Chondrocyte (in vitro differentiated cells): Measurements from ENCODE around the gene GARIN5A. TPM values are rescaled to one million over a fixed set of nuclear protein-coding genes. Genes with fewer than 3 reads are reported as not detected.
A peak's percentile ranks its signal among the peaks of the same experiment; 100 is the strongest.

ENCODE experiments used
- DNase-seq: peaks from one replicate; pipeline ENCODE4 v3.0.0; 2021; ENCODE audit warnings: mixed read lengths, low spot score
- H3K27ac Mint-ChIP-seq: one replicate; pipeline ENCODE4 v1.8.0; 2021; ENCODE audit warnings: mild to moderate bottlenecking, moderate library complexity, mixed read lengths; ENCODE audit not compliant: unreplicated experiment
- H3K27me3 Mint-ChIP-seq: 2 replicates; pipeline ENCODE4 v1.8.0; 2021; ENCODE audit warnings: low read depth, mixed read lengths
- H3K36me3 Mint-ChIP-seq: 2 replicates; pipeline ENCODE4 v1.8.0; 2021; ENCODE audit warnings: low read depth, mixed read lengths
- H3K4me1 Mint-ChIP-seq: 2 replicates; pipeline ENCODE4 v1.8.0; 2021; ENCODE audit warnings: low read depth, mild to moderate bottlenecking, mixed read lengths
- H3K4me3 Mint-ChIP-seq: one replicate; pipeline ENCODE4 v1.8.0; 2021; ENCODE audit warnings: mild to moderate bottlenecking, moderate library complexity, mixed read lengths; ENCODE audit not compliant: unreplicated experiment
- H3K9me3 Mint-ChIP-seq: 2 replicates; pipeline ENCODE4 v1.8.0; 2021; ENCODE audit warnings: low read depth, mixed read lengths
- total RNA-seq: library from RNA; stranded (reverse); gene quantifications from 3 replicates; pipeline ENCODE4 v1.2.1, GENCODE V29; 2021
- TF ChIP-seq, protein P1 (sequence below): fragments of 200-600 bp; sonication (generic); IDR thresholded peaks from 2 replicates; pipeline ENCODE4 v1.5.0; 2021; ENCODE audit warnings: antibody characterized with exemption, mild to moderate bottlenecking, moderate library complexity

GARIN5A gene
- total RNA-seq, 1 donor from 2014 or later, result 1.9 TPM

DNA sequence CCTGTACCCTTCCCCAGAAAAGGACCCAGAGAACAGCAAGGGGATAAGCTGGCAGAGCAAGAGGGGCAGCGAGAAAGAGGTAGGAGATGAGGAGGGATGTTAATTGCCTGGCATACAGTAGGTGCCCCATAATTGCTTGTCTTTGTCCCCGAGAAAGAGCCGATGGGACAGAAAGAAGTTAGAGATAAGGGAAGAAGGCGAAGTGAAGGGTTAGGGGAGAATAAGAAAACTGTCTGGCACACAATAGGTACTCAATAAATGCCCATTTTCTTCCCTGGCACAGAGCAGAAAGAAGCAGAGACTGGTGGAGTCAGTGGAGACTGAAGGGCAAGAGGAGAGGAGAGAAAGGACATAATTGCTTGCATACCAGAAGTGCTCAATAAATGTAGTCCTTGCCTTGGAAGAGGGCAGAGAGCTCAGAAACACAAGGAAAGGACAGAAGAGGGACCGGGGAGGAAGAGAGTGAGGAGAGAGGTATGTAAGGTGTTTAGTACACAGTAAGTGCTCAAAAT, 18.4 kb upstream of the GARIN5A start:
- Mint-ChIP-seq H3K27me3 (peaks cover 38% of the 10 kb centered on the region), H3K9me3 (no peaks in the 10 kb centered on the region), H3K4me3 (no peak overlapping the region), H3K36me3 (peaks cover 5% of the 10 kb centered on the region), H3K27ac (no peak overlapping the region), H3K4me1 (peaks cover 9% of the 10 kb centered on the region)
- DNase-seq, result no peak
- TF ChIP-seq, protein P1, sequence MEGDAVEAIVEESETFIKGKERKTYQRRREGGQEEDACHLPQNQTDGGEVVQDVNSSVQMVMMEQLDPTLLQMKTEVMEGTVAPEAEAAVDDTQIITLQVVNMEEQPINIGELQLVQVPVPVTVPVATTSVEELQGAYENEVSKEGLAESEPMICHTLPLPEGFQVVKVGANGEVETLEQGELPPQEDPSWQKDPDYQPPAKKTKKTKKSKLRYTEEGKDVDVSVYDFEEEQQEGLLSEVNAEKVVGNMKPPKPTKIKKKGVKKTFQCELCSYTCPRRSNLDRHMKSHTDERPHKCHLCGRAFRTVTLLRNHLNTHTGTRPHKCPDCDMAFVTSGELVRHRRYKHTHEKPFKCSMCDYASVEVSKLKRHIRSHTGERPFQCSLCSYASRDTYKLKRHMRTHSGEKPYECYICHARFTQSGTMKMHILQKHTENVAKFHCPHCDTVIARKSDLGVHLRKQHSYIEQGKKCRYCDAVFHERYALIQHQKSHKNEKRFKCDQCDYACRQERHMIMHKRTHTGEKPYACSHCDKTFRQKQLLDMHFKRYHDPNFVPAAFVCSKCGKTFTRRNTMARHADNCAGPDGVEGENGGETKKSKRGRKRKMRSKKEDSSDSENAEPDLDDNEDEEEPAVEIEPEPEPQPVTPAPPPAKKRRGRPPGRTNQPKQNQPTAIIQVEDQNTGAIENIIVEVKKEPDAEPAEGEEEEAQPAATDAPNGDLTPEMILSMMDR, result no peak

DNA sequence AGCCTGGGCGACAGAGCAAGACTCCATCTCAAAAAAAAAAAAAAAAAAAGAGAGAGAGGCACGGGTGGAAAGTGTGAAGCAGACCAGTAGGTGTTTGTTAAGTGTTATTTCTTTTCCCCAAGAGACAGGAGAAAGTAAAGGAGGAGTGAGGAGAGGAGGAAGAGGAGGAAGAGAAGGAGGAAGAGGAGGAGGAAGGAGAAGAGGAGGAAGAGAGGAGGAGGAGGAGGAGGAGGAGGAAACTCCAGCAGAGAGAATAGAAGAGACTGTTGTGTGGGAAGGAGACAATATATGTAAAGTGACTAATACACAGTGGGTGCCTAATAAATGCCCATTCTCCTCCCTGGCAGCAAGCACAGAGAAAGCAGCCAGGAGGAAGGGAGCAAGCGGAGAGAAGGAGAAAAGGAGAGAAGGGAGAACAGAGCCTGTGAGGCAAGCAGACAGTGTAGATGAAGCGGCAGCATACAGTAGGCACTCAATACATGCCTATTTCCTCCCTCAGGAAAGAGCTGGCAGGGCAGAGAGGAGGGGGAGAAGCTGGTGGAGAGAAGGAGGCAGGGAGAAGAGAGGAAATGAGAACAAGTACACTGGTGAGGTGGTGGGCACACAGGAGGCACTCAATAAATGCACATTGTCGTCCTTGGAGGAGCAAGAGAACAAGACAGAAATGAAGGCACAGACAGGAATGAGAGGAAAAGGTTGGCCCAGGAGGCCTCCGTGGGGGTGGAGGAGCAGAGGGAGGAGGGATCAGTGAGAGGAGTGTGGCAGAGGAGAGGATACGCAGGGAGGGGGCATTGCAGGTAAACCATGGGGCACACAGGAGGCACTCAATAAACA, 17.8 kb upstream of the GARIN5A start:
- no peak overlapping the region for H3K27ac Mint-ChIP-seq
- H3K4me1 Mint-ChIP-seq, result peaks cover 9% of the 10 kb centered on the region
- no peak overlapping the region for H3K4me3 Mint-ChIP-seq
- H3K9me3 Mint-ChIP-seq, result no peaks in the 10 kb centered on the region
- peaks cover 41% of the 10 kb centered on the region for H3K27me3 Mint-ChIP-seq
- peak; percentile 33 for DNase-seq
- TF ChIP-seq, protein P1, result no peak
- peaks cover 5% of the 10 kb centered on the region for H3K36me3 Mint-ChIP-seq

DNA sequence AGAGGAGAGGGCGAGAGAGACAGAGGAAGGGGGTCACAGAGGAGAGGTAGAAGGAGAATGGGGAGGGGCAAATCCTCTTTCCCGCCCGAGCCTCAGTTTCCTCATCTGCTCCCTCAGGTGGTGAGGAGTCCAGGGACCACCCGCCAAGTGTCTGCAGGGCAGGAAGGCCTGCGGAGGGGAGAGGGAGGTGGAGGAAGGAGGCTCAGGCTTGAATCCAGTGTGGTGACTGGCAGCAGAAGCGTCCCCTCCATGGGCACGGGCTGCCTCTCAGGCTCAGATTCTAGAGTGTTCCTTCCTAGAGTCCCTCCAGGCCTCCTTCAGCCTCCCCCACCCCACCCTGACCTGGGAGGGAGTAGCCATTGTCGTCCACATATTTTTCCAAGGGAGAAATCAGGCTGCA, 16.5 kb upstream of the GARIN5A start:
- peaks cover 9% of the 10 kb centered on the region for H3K4me1 Mint-ChIP-seq
- DNase-seq, result peak; percentile 64
- H3K27ac Mint-ChIP-seq, result no peak overlapping the region
- H3K9me3 Mint-ChIP-seq, result no peaks in the 10 kb centered on the region
- TF ChIP-seq, protein P1, result no peak
- H3K4me3 Mint-ChIP-seq, result no peak overlapping the region
- H3K27me3 Mint-ChIP-seq, result peaks cover 52% of the 10 kb centered on the region
- H3K36me3 Mint-ChIP-seq, result peaks cover 8% of the 10 kb centered on the region

DNA sequence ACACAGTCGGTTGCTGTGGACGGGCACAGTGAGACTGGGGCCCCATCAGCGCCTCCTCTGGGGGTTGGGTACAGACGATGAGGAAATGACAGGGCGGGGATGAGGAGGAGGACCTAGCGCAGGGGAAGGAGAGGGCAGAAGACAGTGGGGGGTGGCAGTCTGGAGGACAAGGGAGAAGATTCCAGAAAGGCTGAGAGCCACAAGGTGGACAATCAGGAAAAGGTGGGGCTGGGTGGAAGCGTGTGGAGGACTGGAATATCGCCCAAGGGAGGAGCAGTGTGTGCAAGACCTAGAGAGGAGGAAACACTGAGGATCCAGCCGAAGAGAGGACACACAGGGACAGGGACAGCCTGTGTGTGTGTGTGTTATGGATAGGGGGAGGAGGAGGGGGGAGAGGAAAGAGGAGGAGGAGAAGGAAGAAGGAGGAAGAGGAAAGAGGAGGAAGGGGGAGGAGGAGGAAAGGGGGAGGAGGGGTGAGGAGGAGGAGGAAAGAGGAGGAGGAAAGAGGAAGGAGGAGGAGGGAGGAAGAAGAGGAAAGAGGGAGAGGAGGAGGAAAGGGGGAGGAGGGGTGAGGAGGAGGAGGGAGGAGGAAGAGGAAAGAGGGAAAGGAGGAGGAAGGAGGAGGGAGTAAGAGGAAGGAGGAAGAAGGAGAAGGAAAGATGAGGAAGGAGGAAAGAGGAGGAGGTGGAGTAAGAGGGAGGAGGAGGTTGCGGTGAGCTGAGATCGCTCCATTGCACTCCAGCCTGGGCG, 15.8 kb upstream of the GARIN5A start:
- H3K27me3 Mint-ChIP-seq, result peaks cover 56% of the 10 kb centered on the region
- TF ChIP-seq, protein P1, result no peak
- peaks cover 9% of the 10 kb centered on the region for H3K4me1 Mint-ChIP-seq
- DNase-seq, result peak; percentile 63
- no peak overlapping the region for H3K27ac Mint-ChIP-seq
- H3K9me3 Mint-ChIP-seq, result no peaks in the 10 kb centered on the region
- no peak overlapping the region for H3K4me3 Mint-ChIP-seq
- peaks cover 8% of the 10 kb centered on the region for H3K36me3 Mint-ChIP-seq

DNA sequence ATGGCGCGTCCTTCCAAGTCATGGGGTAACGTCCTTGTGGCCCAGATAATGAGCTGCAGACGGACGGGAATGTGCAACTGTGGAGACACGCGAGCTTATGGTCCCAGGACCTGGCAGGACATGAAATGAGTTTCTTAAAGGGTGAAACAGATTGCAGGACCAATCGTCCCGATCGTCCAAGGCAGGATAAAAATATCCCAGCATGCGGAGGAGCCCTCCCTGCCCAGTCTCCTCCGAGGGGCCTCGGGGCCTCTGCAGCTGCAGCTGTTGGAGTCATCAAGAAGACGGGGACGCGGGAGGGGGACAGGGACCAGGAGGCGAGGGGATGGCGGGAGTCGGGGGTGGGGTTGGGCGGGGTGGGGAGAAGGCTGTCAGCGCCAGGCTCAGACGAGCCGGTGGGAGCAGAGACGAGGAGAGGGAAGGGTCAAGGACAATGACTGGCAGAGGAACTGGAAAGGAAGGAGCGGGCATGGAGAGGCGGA, 14.4 kb upstream of the GARIN5A start:
- peak; percentile 84 for DNase-seq
- peaks cover 9% of the 10 kb centered on the region for H3K4me1 Mint-ChIP-seq
- peaks cover 5% of the 10 kb centered on the region for H3K9me3 Mint-ChIP-seq
- peaks cover 9% of the 10 kb centered on the region for H3K36me3 Mint-ChIP-seq
- H3K27ac Mint-ChIP-seq, result no peak overlapping the region
- TF ChIP-seq, protein P1, result no peak
- H3K4me3 Mint-ChIP-seq, result no peak overlapping the region
- H3K27me3 Mint-ChIP-seq, result peaks cover 65% of the 10 kb centered on the region
